SH-SY5Y (cell line): ENCODE results near the gene CPA1.

ENCODE experiments used
- GATA2 ChIP-seq: IDR thresholded peaks from 2 replicates; pipeline ENCODE4 v1.6.1; 2011; ENCODE audit warnings: mild to moderate bottlenecking, low read depth, low read length
- GATA3 ChIP-seq: IDR thresholded peaks from 2 replicates; pipeline ENCODE4 v1.6.1; 2011; ENCODE audit warnings: low read depth, mild to moderate bottlenecking, low read length, moderate library complexity

GRCh38 chr7:130394421-130395195 lies 14.3 kb downstream of the CPA1 start:
- TF ChIP-seq GATA2 (no peak), GATA3 (no peak)
